ENCODE measurements around the gene FMO3.

FMO3 gene

GRCh38 chr1:171090604-171091003 lies at the start of gene FMO3:
Gene FMO3 (plus strand): TSS chr1:171090905. CDS start chr1:171092659, 1,754 bp downstream.
- no peak for DNase-seq (ENCODE audit: low read depth in 1 of 2, low spot score in 1 of 2)

GRCh38 chr1:171048014-171048413 lies 42.7 kb upstream of the FMO3 start:
- no peak for DNase-seq (ENCODE audit: low read depth in 1 of 2, low spot score in 1 of 2)

- no peak for DNase-seq (ENCODE audit: low read depth in 1 of 2, low spot score in 1 of 2)
Measured at GRCh38 chr1:171052977-171053376, 37.7 kb upstream of the FMO3 start.

- no peak for DNase-seq (ENCODE audit: low read depth in 1 of 2, low spot score in 1 of 2)
Measured at GRCh38 chr1:171055966-171056643, 34.6 kb upstream of the FMO3 start.

- DNase-seq (ENCODE audit: low read depth in 1 of 2, low spot score in 1 of 2): no peak
Measured at GRCh38 chr1:171061425-171062143, 29.1 kb upstream of the FMO3 start.

- DNase-seq (ENCODE audit: low read depth in 1 of 2, low spot score in 1 of 2): no peak
Measured at GRCh38 chr1:171062902-171063301, 27.8 kb upstream of the FMO3 start.

- no peak for DNase-seq (ENCODE audit: low read depth in 1 of 2, low spot score in 1 of 2)
Measured at GRCh38 chr1:171075041-171075440, 15.7 kb upstream of the FMO3 start.

- no peak for DNase-seq (ENCODE audit: low read depth in 1 of 2, low spot score in 1 of 2)
Measured at GRCh38 chr1:171081314-171081753, 9.4 kb upstream of the FMO3 start.

- DNase-seq (ENCODE audit: low read depth in 1 of 2, low spot score in 1 of 2): no peak
Measured at GRCh38 chr1:171081763-171082201, 8.9 kb upstream of the FMO3 start.

GRCh38 chr1:171082606-171083005 lies 8.1 kb upstream of the FMO3 start:
- no peak for DNase-seq (ENCODE audit: low read depth in 1 of 2, low spot score in 1 of 2)

- DNase-seq (ENCODE audit: low read depth in 1 of 2, low spot score in 1 of 2): no peak
Measured at GRCh38 chr1:171083222-171083621, 7.5 kb upstream of the FMO3 start.

GRCh38 chr1:171084091-171084490 lies 6.6 kb upstream of the FMO3 start:
- DNase-seq (ENCODE audit: low read depth in 1 of 2, low spot score in 1 of 2): no peak

- DNase-seq (ENCODE audit: low read depth in 1 of 2, low spot score in 1 of 2): no peak
Measured at GRCh38 chr1:171084870-171085269, 5.8 kb upstream of the FMO3 start.

GRCh38 chr1:171087896-171088295 lies 2.8 kb upstream of the FMO3 start:
- DNase-seq (ENCODE audit: low read depth in 1 of 2, low spot score in 1 of 2): no peak

GRCh38 chr1:171103862-171104261 lies 13.2 kb downstream of the FMO3 start:
- no peak for DNase-seq (ENCODE audit: low read depth in 1 of 2, low spot score in 1 of 2)

GRCh38 chr1:171107262-171107940 lies 16.7 kb downstream of the FMO3 start:
- no peak for DNase-seq (ENCODE audit: low read depth in 1 of 2, low spot score in 1 of 2)

GRCh38 chr1:171107969-171108368 lies 17.3 kb downstream of the FMO3 start:
- no peak for DNase-seq (ENCODE audit: low read depth in 1 of 2, low spot score in 1 of 2)

- no peak for DNase-seq (ENCODE audit: low read depth in 1 of 2, low spot score in 1 of 2)
Measured at GRCh38 chr1:171109966-171110365, 19.3 kb downstream of the FMO3 start.

- no peak for DNase-seq (ENCODE audit: low read depth in 1 of 2, low spot score in 1 of 2)
Measured at GRCh38 chr1:171110621-171111326, 20.1 kb downstream of the FMO3 start.

GRCh38 chr1:171112119-171112518 lies 21.4 kb downstream of the FMO3 start:
- no peak for DNase-seq (ENCODE audit: low read depth in 1 of 2, low spot score in 1 of 2)

GRCh38 chr1:171113382-171113781 lies 22.7 kb downstream of the FMO3 start:
- no peak for DNase-seq (ENCODE audit: low read depth in 1 of 2, low spot score in 1 of 2)
